OCI-LY7 (cell line): ENCODE results near the gene CRIP2. TPM values are rescaled to one million over a fixed set of nuclear protein-coding genes. Genes with fewer than 3 reads are reported as not detected.

ENCODE experiments used
- BruUV-seq: library from RNA; stranded (reverse); fragments of 400-500 nt; replicated peaks from 2 replicates; lab custom pipeline; 2021; lab: Mats Ljungman, UMichigan
- CTCF ChIA-PET: fragments of 300-600 bp; sonication (Branson Sonifier 250); formaldehyde crosslinking; loops from one replicate; lab custom pipeline; 2022; ENCODE audit warnings: antibody characterized with exemption; ENCODE audit not compliant: unreplicated experiment; lab: Charles Lee
- POLR2A ChIA-PET: fragments of 300-600 bp; sonication (Branson Sonifier 250); formaldehyde crosslinking; loops from one replicate; lab custom pipeline; 2022; ENCODE audit warnings: antibody characterized with exemption; lab: Charles Lee
- DNase-seq: peaks from one replicate; pipeline ENCODE4 v3.0.0-alpha.2; 2015; ENCODE audit warnings: low spot score
- H2AFZ ChIP-seq: fragments of 200-600 bp; sonication (generic), shearing (Covaris generic); 2 replicates; pipeline ENCODE4 v1.6.1; 2014; ENCODE audit warnings: mild to moderate bottlenecking, antibody characterized with exemption, low read length, moderate library complexity
- H3K27ac ChIP-seq: fragments of 200-600 bp; sonication (generic); 2 replicates; pipeline ENCODE4 v1.5.1; 2014; ENCODE audit warnings: mixed run types, low read depth, mild to moderate bottlenecking, moderate library complexity, low read length, inconsistent platforms; ENCODE audit not compliant: poor library complexity, severe bottlenecking
- H3K36me3 ChIP-seq: fragments of 200-600 bp; sonication (generic); 2 replicates; pipeline ENCODE4 v1.6.1; 2014; ENCODE audit warnings: mild to moderate bottlenecking, antibody characterized with exemption, low read length, moderate library complexity, mixed read lengths; ENCODE audit not compliant: insufficient read depth
- H3K4me1 ChIP-seq: fragments of 200-600 bp; sonication (generic); 2 replicates; pipeline ENCODE4 v1.5.1; 2014; ENCODE audit warnings: mild to moderate bottlenecking, low read length; ENCODE audit not compliant: insufficient read depth, poor library complexity, severe bottlenecking
- H3K4me2 ChIP-seq: fragments of 200-600 bp; sonication (generic); 2 replicates; pipeline ENCODE4 v1.6.1; 2014; ENCODE audit warnings: mild to moderate bottlenecking, low read length
- H3K4me3 ChIP-seq: fragments of 200-600 bp; sonication (generic); 2 replicates; pipeline ENCODE4 v1.5.1; 2014; ENCODE audit warnings: mild to moderate bottlenecking, low read depth, low read length; ENCODE audit not compliant: poor library complexity, severe bottlenecking
- H3K79me2 ChIP-seq: fragments of 200-600 bp; sonication (generic); 2 replicates; pipeline ENCODE4 v1.6.1; 2016; ENCODE audit warnings: low read depth, mild to moderate bottlenecking, low read length, moderate library complexity, mixed read lengths; ENCODE audit not compliant: insufficient read depth
- H3K9me2 ChIP-seq: fragments of 200-600 bp; sonication (generic); 2 replicates; pipeline ENCODE4 v1.6.1; 2016; ENCODE audit warnings: mild to moderate bottlenecking, low read length, mixed read lengths; ENCODE audit not compliant: insufficient read depth
- H3K9me3 ChIP-seq: fragments of 200-600 bp; sonication (generic); 2 replicates; pipeline ENCODE4 v1.6.1; 2014; ENCODE audit warnings: mild to moderate bottlenecking, mixed run types, low read length, mixed read lengths
- H4K20me1 ChIP-seq: fragments of 200-600 bp; sonication (generic); 2 replicates; pipeline ENCODE4 v1.6.1; 2014; ENCODE audit warnings: mild to moderate bottlenecking, antibody characterized with exemption, low read length, moderate library complexity, mixed read lengths; ENCODE audit not compliant: insufficient read depth
- EZH2phosphoT487 ChIP-seq: fragments of 200-600 bp; sonication (generic); IDR thresholded peaks from 2 replicates; pipeline ENCODE4 v1.6.1; 2018; ENCODE audit warnings: low read depth, borderline replicate concordance, mild to moderate bottlenecking, mixed run types, antibody characterized with exemption, low read length, moderate library complexity, mixed read lengths
- intact Hi-C: fragments of 100-400 bp; cut with micrococcal nuclease; formaldehyde crosslinking; loops from one replicate; pipeline ENCODE4 v1.10.0; 2022; ENCODE audit not compliant: unreplicated experiment
- total RNA-seq, 2 experiments: library from RNA; depleted of rRNA in 1 of 2; stranded (reverse); fragments of >200 nt in 1 of 2; shearing (Covaris generic) in 1 of 2; gene quantifications; 2 replicates each; pipeline ENCODE4 v1.2.3, GENCODE V29; 2014 to 2022
- TF ChIP-seq, protein P1 (sequence below): fragments of 200-600 bp; sonication (generic); conservative IDR thresholded peaks from 2 replicates; pipeline ENCODE4 v1.5.1; 2014; ENCODE audit warnings: mild to moderate bottlenecking, antibody characterized with exemption, low read length, moderate library complexity, mixed read lengths

CRIP2 gene
- total RNA-seq, 2 experiments from 2014 or later = not detected

DNA sequence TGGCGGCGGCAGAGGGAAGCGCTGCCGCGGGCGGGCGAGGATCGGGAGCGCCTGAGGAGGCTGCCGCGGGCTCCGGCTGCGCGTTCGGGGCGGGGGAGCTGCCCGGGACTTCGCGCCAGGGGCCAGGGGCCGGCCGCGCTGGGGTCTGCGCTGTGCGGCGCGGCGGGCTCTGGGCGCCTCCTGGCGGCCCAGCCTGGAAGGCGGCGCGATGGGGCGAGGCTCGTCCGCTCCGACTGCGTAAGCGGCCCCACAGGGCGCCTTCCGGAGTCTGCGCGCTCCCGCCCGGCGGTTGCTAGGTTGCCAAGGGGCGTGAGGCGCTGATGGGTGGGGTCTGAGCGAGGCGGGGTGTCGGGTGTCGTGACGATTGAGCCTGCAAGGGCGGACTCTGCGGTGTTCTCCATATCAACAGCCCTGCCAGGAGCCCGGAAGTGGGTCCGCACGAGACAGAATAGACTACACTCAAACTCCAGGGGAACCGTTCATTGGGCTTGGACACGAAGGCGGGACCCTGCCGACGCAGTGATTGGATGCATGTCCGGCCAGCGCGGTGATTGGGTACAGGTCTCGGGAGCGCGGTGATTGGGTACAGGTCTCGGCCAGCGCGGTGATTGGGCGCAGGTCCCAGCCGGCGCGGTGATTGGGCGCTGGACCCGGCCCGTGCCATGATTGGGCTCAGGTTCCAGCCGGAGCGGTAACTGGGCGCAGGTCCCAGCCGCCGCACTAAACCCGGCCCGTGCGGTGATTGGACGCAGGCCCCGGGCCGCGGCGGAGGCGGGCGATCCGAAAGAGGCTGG, 16.1 kb downstream of the CRIP2 start, which contains the start of gene TEDC1:
Gene TEDC1 (plus strand): TSS at position 675 of the 794 bp plus-strand sequence. CDS start 130 bp downstream, outside the sequence.
- H3K36me3 ChIP-seq = peaks cover 11% of the 10 kb centered on the region; the same call in 1 of the 2 replicates
- no peaks in the 10 kb centered on the region for H3K9me3 ChIP-seq
- H2AFZ ChIP-seq = peak within 1 kb of the TSS; percentile 68
- TF ChIP-seq, protein P1, sequence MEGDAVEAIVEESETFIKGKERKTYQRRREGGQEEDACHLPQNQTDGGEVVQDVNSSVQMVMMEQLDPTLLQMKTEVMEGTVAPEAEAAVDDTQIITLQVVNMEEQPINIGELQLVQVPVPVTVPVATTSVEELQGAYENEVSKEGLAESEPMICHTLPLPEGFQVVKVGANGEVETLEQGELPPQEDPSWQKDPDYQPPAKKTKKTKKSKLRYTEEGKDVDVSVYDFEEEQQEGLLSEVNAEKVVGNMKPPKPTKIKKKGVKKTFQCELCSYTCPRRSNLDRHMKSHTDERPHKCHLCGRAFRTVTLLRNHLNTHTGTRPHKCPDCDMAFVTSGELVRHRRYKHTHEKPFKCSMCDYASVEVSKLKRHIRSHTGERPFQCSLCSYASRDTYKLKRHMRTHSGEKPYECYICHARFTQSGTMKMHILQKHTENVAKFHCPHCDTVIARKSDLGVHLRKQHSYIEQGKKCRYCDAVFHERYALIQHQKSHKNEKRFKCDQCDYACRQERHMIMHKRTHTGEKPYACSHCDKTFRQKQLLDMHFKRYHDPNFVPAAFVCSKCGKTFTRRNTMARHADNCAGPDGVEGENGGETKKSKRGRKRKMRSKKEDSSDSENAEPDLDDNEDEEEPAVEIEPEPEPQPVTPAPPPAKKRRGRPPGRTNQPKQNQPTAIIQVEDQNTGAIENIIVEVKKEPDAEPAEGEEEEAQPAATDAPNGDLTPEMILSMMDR = peak; percentile 68
- no peak for TF ChIP-seq EZH2phosphoT487
- H3K4me3 ChIP-seq = peak within 1 kb of the TSS; percentile 96
- peak within 1 kb of the TSS; percentile 80 for H3K27ac ChIP-seq
- intact Hi-C loops = loop anchor here (1.0 to 2.0 kb wide), 3 partner anchors 42 to 119 kb away; partner anchors contain the start of gene TEX22
- H4K20me1 ChIP-seq = peaks cover 4% of the 10 kb centered on the region; the same call in 1 of the 2 replicates
- POLR2A ChIA-PET = no interaction called here
- 0 out of 2 replicates have a peak, but pooled peaks cover 6% of the 10 kb centered on the region for H3K79me2 ChIP-seq
- H3K4me1 ChIP-seq = peaks cover 37% of the 10 kb centered on the region
- no peaks in the 10 kb centered on the region for H3K9me2 ChIP-seq
- CTCF ChIA-PET = interaction anchor here (0.9 to 1.0 kb wide), 2 partner anchors 10 kb away, joined by 5 to 6 read pairs; no protein-coding TSS in a partner anchor
- BruUV-seq = no TSS peak
- peak; percentile 100 for DNase-seq
- H3K4me2 ChIP-seq = peak within 1 kb of the TSS; percentile 87

DNA sequence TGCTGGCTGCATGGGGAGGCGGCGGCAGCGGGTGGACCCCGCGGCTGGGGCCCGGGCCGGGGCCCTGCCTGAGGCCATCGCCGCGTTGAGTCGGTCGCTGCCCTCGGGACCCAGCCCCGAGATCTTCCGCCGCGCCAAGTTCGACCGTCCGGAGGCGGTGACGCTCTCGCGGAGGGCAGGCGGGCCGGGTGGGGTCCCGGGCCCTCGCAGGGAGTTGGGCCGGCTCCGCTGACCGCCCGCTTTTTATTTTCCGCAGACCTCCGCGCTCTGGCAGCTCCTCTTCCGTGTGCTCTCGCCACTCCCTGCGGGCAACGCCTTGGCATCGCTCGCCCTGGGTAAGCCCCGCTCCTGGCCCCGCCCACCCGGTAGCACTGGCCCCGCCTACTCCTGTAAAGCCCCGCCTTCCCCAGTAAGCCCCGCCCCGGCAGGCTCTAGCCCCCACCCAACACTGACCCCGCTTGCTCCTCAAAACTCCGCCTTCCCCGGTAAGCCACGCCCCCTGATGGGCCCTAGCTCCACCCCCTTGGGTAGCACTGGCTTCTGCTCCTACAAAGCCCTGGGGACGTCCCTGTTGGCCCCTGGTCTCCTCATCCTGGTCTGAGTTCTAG, 16.8 kb downstream of the CRIP2 start:
- TSS peak; percentile 75 for BruUV-seq
- peak; percentile 85 for DNase-seq
- Histone ChIP-seq H3K79me2 (0 out of 2 replicates have a peak, but pooled peaks cover 6% of the 10 kb centered on the region), H2AFZ (no peak overlapping the region), H3K4me3 (peak overlapping the region; percentile 96), H3K4me2 (peak overlapping the region; percentile 70), H3K9me2 (no peaks in the 10 kb centered on the region), H4K20me1 (peaks cover 4% of the 10 kb centered on the region; the same call in 1 of the 2 replicates), H3K9me3 (no peaks in the 10 kb centered on the region), H3K27ac (peak overlapping the region; percentile 80), H3K36me3 (peaks cover 11% of the 10 kb centered on the region; the same call in 1 of the 2 replicates), H3K4me1 (peaks cover 34% of the 10 kb centered on the region)
- CTCF ChIA-PET = interaction anchor here (0.7 to 0.9 kb wide), 6 partner anchors 10 to 102 kb away, joined by 3 to 21 read pairs (median 8); no protein-coding TSS in a partner anchor
- POLR2A ChIA-PET = no interaction called here
- TF ChIP-seq, protein P1 = no peak
- no peak for TF ChIP-seq EZH2phosphoT487
- intact Hi-C loops = loop anchor here (1.0 to 2.0 kb wide), 2 partner anchors 41 to 93 kb away; partner anchors contain the start of gene TEX22
